Heart left ventricle (tissue), 13 donors: Measurements from ENCODE around the gene DHX9.

Experiments used
- CTCF ChIP-seq, 12 donors: fragments of 200-600 bp; sonication (generic) in 4 of 12; IDR thresholded peaks; one replicate each; pipeline versions ENCODE4 v1.5.0 to v1.8.0; 2018 to 2022; ENCODE audit warnings: antibody characterized with exemption in 12 of 12, mild to moderate bottlenecking in 5 of 12
- POLR2A ChIP-seq, 2 donors: fragments of 450-650 bp; IDR thresholded peaks; one replicate each; pipeline ENCODE4 v1.6.1; 2017; ENCODE audit warnings: antibody characterized with exemption in 2 of 2, mild to moderate bottlenecking in 2 of 2, moderate library complexity in 2 of 2
- donor health status: ischemic (EF 13 %, LVEDD 7.1; RV severe dilation, severe dysfunction).
- donor health status: DM: no; HTN: yes; CAD: no.
- donor health status: DM: no; HTN: no; CAD: no.
- donor health status: ischemic (EF 25% LVEDD 6.9; RV normal size, moderate dysfunction).
- donor health status: ischemic (EF 25% LVEDD 5.7; RV mildly dilated, moderate dysfunction).
- donor health status: ischemic (EF 35%, LVEDD 5.7; RV mildly dilated, moderate dysfunction).
- donor health status: nonischemic (EF 11% LVEDD 7.7; RV severe dilation, severe dysfunction).
- donor health status: DM: yes; HTN: yes; CAD: no.
- donor health status: PGD.
- donor health status: ischemic (EF 29% LVEDD 5.4; RV normal size, mild dysfunction).
- donor health status: nonischemic (EF 23%, LVEDD 6.1; RV moderate dilation, normal function).

DNA sequence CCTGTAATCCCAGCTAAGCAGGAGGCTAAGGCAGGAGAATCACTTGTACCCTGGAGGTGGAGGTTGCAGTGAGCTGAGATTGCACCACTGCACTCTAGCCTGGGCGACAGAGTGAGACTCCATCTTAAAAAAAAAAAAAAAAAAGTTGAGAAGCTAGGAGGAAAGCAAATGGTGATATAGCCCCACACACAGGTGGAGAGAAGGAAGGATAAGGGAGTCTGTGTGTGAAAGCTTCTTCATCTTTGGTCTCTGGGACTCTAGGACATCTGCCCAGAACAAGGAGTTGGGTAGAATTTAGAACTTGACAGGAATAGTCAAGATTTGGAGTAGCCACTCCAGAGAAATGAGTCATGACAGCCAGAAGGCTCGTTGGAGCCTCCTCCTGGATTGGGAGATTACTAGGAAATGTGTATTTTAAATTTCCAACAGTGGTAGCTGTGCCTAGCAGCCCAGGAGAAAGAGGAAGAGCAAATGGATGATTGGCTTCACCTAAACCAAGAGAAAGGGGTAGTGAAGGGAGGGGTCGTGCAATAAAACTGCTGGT is 29.7 kb upstream of the DHX9 start:
- TF ChIP-seq CTCF (IDR thresholded peaks at IDR 0.05) (no peak), POLR2A (IDR thresholded peaks at IDR 0.05) (no peak)
